Small intestine (tissue), 7 donors: ENCODE results near the gene CCM2. TPM values are rescaled to one million over a fixed set of nuclear protein-coding genes. Genes with fewer than 3 reads are reported as not detected.
"Not testable (repeated sequence)": the region's sequence is repeated elsewhere in the genome, so short reads cannot be mapped to it uniquely, and the experiment has no call there.

ENCODE experiments used
- DNase-seq, 2 donors: peaks; one replicate each; pipeline versions ENCODE4 v3.0.0 to v3.0.0-alpha.2; 2013
- FAIRE-seq: peaks from 2 replicates; lab custom pipeline; 2012; peaks lifted over from hg19 to GRCh38; lab: Jason Lieb, UNC
- H3K27ac ChIP-seq, 3 donors: one replicate each; pipeline ENCODE4 v1.5.1; 2013; ENCODE audit warnings: low read length in 2 of 3, mild to moderate bottlenecking in 2 of 3, control low read depth in 1 of 3, inconsistent platforms in 1 of 3, low read depth in 1 of 3, moderate library complexity in 1 of 3
- H3K27me3 ChIP-seq, 3 donors: one replicate each; pipeline ENCODE4 v1.6.1; 2013; ENCODE audit warnings: low read length in 3 of 3, inconsistent platforms in 1 of 3; ENCODE audit not compliant: control insufficient read depth in 3 of 3, insufficient read depth in 3 of 3
- H3K36me3 ChIP-seq, 3 donors: one replicate each; pipeline ENCODE4 v1.6.1; 2013; ENCODE audit warnings: low read length in 3 of 3, inconsistent platforms in 1 of 3, low read depth in 1 of 3, mild to moderate bottlenecking in 1 of 3, moderate library complexity in 1 of 3; ENCODE audit not compliant: control insufficient read depth in 3 of 3, insufficient read depth in 2 of 3
- H3K4me1 ChIP-seq, 3 donors: one replicate each; pipeline ENCODE4 v1.6.1; 2013; ENCODE audit warnings: low read length in 2 of 3, inconsistent platforms in 1 of 3, low read depth in 1 of 3, mild to moderate bottlenecking in 1 of 3, moderate library complexity in 1 of 3; ENCODE audit not compliant: control insufficient read depth in 3 of 3, insufficient read depth in 2 of 3
- H3K4me3 ChIP-seq, 3 donors: one replicate each; pipeline ENCODE4 v1.5.1; 2013; ENCODE audit warnings: low read length in 3 of 3, control low read depth in 1 of 3, inconsistent platforms in 1 of 3, low read depth in 1 of 3, mild to moderate bottlenecking in 1 of 3, moderate library complexity in 1 of 3
- H3K9me3 ChIP-seq, 2 donors: one replicate each; pipeline ENCODE4 v1.6.1; 2013; ENCODE audit warnings: low read depth in 1 of 2, low read length in 1 of 2; ENCODE audit not compliant: control insufficient read depth in 2 of 2, insufficient read depth in 1 of 2
- WGBS, 3 donors: extraction: QIAGEN DNeasy Blood & Tissue Kit; methylation state at CpG; one replicate each; pipeline ENCODE4 v1.1.7; 2013; 5-methylcytosine and 5-hydroxymethylcytosine counted together
- polyA plus RNA-seq, 4 donors: library from polyadenylated mRNA; stranded (reverse) in 3 of 4; unstranded in 1 of 4; fragments of 200-250 nt in 3 of 4; fragments of 120-200 nt in 1 of 4; gene quantifications; one replicate each; pipeline versions ENCODE4 v1.2.1 to v1.2.3, GENCODE V29; 2013
- donor health status: healthy with polysubstance abuse.
- donor health status: control.
- donor health status: control.
- donor health status: Bipolar disorder and iron deficiency.
- donor health status: healthy.

CCM2 gene
- polyA plus RNA-seq, 4 donors = 17.8 to 32.3 (median 24.7) TPM

DNA sequence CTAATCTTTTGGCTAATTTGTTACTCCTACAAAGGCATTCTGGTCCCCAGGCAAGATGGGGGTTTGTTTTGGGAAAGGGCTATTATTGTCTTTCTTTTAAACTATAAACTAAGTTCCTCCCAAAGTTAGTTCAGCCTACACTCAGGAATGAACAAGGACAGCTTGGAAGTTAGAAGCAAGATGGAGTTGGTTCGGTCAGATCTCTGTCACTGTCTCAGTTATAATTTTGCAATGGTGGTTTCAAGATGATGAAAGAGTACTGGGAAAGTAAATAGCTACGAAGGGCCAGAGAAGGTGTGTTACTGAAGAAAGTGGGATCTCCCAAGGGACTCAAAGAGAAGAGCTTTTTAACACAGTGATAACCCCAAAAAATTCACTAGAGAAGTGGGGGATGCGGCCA lies 10.9 kb upstream of the CCM2 start:
- Histone ChIP-seq H3K9me3 (no peaks in the 10 kb centered on the region), H3K4me1 (peaks cover 0 to 11% (median 4%) of the 10 kb centered on the region in 3 donors), H3K27ac (no peak overlapping the region), H3K27me3 (no peaks in the 10 kb centered on the region), H3K4me3 (no peak overlapping the region), H3K36me3 (peaks cover 0 to 16% (median 3%) of the 10 kb centered on the region in 3 donors)
- DNase-seq (no peak), FAIRE-seq (no peak)
- WGBS, 3 donors = 93 to 96% (median 95%) methylated on average over 3 of the region's 3 CpGs

DNA sequence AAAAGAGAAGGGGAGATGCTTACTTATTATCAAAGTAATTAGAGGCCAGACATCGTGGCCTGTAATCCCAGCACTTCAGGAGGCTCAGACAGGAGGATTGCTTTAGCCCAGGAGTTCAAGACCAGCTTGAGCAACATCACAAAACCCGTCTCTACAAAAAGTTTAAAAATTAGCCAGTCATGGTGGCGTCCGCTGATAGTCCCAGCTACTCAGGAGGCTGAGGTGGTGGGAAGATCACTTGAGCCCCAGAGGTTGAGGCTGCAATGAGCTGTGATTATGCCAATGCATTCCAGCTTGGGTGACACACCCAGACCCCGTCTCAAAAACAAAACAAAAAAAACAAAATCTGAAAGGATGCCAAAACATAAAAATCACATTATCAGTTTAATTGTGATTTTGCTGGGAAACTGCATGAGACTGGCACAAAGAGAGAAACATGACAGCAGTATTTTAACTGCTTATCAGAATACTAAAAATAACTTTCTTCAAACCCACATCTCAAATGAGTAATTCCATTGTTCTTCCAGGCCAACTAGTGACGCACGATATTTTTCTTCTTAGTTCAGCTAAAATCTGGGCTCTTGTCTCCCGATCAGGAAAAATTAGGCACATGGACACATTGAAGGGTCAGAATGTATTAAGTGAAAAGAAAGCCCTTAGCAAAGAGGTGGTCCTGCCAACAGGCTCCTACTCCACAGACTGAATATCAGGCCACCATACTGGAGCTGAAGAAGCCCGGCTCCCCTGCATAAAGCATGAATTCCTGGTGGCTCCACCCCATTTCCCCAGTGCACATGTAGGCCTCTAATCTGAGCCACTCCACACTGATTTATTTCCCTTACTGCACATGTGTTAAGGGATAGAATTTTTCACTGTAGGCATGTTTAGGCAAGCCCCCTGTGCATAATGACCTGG lies 9.6 kb upstream of the CCM2 start:
- Histone ChIP-seq H3K27ac (peak overlapping the region in 1 of 3 donors; percentile 19), H3K36me3 (peaks cover 0 to 4% (median 0%) of the 10 kb centered on the region in 3 donors), H3K27me3 (no peaks in the 10 kb centered on the region), H3K4me3 (no peak overlapping the region), H3K4me1 (peaks cover 0 to 5% (median 0%) of the 10 kb centered on the region in 3 donors), H3K9me3 (no peaks in the 10 kb centered on the region)
- no peak for DNase-seq
- WGBS, 3 donors = 79 to 84% (median 82%) methylated on average over 9 of the region's 9 CpGs
- no peak for FAIRE-seq

DNA sequence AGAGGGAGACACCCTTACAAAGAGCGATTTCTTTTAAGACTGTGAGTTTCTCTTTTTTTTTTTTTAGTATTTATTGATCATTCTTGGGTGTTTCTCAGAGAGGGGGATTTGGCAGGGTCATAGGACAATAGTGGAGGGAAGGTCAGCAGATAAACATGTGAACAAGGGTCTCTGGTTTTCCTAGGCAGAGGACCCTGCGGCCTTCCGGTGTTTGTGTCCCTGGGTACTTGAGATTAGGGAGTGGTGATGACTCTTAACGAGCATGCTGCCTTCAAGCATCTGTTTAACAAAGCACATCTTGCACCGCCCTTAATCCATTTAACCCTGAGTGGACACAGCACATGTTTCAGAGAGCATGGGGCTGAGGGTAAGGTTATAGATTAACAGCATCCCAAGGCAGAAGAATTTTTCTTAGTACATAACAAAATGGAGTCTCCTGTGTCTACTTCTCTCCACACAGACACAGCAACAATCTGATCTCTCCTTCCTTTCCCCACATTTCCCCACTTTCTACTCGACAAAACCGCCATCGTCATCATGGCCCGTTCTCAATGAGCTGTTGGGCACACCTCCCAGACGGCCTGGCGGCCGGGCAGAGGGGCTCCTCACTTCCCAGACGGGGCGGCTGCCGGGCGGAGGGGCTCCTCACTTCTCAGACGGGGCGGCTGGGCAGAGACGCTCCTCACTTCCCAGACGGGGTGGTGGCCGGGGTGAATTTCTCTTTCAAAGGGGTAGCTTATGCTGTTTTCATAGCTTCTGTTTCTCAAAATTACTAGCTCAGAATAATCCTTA lies 7.8 kb upstream of the CCM2 start:
- H3K4me3 ChIP-seq, H3K9me3 ChIP-seq, H3K4me1 ChIP-seq, H3K27ac ChIP-seq, DNase-seq, FAIRE-seq, H3K27me3 ChIP-seq, H3K36me3 ChIP-seq: not testable (repeated sequence)
- 82 to 96% (median 85%) methylated on average over 12 to 21 of the region's 21 CpGs for WGBS, 3 donors

DNA sequence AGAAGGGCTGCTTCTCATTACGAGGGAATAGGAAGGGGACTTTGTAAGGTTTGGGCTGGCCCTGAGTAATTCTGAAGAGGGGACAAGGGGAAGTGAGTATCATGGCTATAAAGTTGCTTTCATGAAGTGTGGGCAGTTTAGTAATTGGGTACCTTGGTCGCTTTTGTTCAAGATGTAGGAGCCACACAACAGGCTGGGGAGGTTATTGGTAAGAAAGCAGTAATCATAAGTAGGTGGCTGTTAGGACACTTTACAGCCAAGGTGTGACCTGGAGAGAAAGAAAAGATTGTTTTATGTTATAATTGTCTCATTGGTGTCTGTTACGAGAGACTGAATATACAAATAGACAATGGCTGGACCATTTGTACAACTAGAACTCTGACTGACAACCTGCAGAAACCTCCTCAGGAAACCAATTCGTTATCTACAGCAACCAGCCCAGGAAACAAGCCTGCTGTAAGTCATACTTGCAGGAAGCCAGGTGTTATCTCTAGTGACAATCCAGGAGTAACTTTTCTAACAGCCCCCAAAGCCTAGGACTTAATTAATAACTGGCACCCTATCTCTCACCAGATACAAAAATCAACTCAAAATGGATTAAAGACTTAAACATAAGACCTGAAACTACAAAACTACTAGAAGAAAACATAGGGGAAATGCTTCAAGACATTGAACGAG lies 5.0 kb upstream of the CCM2 start:
- H3K27me3 ChIP-seq = no peaks in the 10 kb centered on the region
- no peaks in the 10 kb centered on the region for H3K36me3 ChIP-seq
- FAIRE-seq = no peak
- 69 to 88% (median 70%) methylated on average over 5 of the region's 5 CpGs for WGBS, 3 donors
- no peaks in the 10 kb centered on the region for H3K9me3 ChIP-seq
- no peaks in the 10 kb centered on the region for H3K4me1 ChIP-seq
- H3K27ac ChIP-seq = peak overlapping the region in 1 of 3 donors; percentile 55
- no peak overlapping the region for H3K4me3 ChIP-seq
- no peak for DNase-seq

DNA sequence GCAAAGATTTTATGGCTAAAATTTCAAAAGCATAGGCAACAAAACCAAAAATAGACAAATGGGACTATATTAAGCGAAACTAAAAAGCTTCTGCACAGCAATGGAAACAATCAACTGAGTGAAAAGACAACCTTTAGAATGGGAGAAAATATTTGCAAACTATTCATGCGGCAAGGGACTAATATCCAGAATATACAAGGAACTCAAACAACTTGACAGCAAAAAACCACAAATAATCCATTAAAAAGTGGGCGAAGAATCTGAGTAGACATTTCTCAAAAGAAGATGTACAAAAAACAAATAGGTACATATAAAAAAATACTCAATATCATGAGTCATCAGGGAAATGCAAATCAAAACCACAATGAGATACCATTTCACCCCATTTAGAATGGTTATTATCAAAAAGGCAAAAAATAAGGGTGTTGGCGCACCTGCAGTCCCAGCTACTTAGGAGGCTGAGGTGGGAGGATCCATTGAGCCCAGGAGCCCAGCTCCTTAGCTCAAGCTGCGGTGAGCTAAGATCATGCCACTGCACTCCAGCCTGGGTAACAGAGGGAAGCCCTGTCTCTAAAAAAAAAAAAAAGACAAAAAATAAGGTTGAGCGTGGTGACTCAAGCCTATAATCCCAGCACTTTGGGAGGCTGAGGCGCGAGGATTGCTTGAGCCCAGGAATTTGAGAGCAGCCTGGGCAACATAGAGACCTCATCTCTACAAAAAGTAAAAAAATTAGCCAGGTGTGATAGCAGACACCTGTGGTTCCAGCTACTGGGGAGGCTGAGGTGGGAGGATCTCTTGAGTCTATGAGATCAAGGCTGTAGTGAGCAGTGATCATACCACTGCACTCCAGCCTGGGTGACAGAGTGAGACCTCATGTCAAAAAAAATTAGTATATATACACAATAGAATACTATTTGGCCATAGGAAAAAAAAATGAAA lies 4.2 kb upstream of the CCM2 start:
- FAIRE-seq (no peak), DNase-seq (no peak)
- WGBS, 3 donors = 84 to 91% (median 87%) methylated on average over 8 of the region's 8 CpGs
- peak overlapping the region in 1 of 3 donors; percentile 21 for H3K27ac ChIP-seq
- H3K27me3 ChIP-seq = no peaks in the 10 kb centered on the region
- H3K4me3 ChIP-seq = no peak overlapping the region
- H3K4me1 ChIP-seq = peaks cover 0 to under 1% (median 0%) of the 10 kb centered on the region in 3 donors
- H3K9me3 ChIP-seq = no peaks in the 10 kb centered on the region
- H3K36me3 ChIP-seq = no peaks in the 10 kb centered on the region

DNA sequence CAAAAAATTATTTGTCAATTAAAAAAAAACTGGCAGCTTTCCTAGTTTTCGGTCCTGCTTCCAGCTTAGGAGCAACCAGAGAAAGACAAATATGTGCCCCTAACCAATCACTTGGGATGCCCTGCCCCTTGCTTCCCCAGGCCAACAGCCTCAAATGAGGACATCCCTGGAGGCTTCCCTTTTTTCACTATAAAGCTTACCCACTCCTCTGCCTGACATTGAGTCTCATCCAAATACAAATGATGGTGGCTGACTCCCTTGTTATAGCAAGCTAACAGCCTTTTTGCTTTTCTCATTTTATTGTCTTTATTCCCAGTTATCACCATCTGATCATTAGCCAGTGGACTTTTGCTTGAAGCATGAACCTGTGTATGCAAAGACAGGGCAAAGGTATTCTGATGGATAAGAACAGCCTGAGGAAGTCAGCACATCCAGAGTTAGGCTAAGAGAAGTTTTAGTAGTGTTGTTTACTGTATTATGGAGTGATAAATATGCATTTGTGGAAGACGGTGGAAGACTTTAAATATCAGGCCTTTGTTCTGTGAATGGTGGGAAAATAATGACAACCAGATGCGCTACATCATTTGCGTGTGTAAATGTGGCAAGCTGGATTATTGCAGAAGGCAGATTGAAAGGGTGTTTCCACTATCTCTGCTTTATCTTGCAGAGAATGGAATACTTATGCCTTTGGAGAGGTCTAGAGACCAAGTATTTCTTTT lies 1.7 kb upstream of the CCM2 start:
- Histone ChIP-seq H3K36me3 (no peaks in the 10 kb centered on the region), H3K4me3 (no peak overlapping the region), H3K4me1 (peaks cover 0 to 10% (median 8%) of the 10 kb centered on the region in 3 donors), H3K27me3 (no peaks in the 10 kb centered on the region), H3K27ac (peak overlapping the region in 2 of 3 donors; percentile 14 to 84), H3K9me3 (no peaks in the 10 kb centered on the region)
- no peak for FAIRE-seq
- DNase-seq = peak; percentile 35 to 68
- WGBS, 3 donors = 80 to 84% (median 81%) methylated on average over 4 of the region's 4 CpGs
